Psoas muscle (tissue), 8 donors: ENCODE results near the gene JAM2. TPM values are rescaled to one million over a fixed set of nuclear protein-coding genes. Genes with fewer than 3 reads are reported as not detected.

Experiments
- ATAC-seq, 4 donors: fragments of 200-7000 bp; cut with Tn5 transposase; one replicate each; pipeline ENCODE4 v1.9.1; 2020; ENCODE audit warnings: moderate library complexity in 3 of 4, mild to moderate bottlenecking in 2 of 4
- DNase-seq, 2 donors: peaks; one replicate each; pipeline ENCODE4 v3.0.0-alpha.2; 2020
- H3K27ac ChIP-seq: fragments of 200-600 bp; one replicate; pipeline ENCODE4 v1.8.0; 2022
- H3K27me3 ChIP-seq, 3 donors: fragments of 200-600 bp in 1 of 3; one replicate each; pipeline versions ENCODE4 v1.6.1 to v1.8.0; 2013 to 2022; ENCODE audit warnings: low read length in 2 of 3, mild to moderate bottlenecking in 2 of 3, moderate library complexity in 1 of 3; ENCODE audit not compliant: insufficient read depth in 3 of 3
- H3K36me3 ChIP-seq, 2 donors: fragments of 200-600 bp in 1 of 2; one replicate each; pipeline versions ENCODE4 v1.6.1 to v1.8.0; 2013 to 2022; ENCODE audit warnings: low read depth in 1 of 2, mild to moderate bottlenecking in 1 of 2, moderate library complexity in 1 of 2; ENCODE audit not compliant: insufficient read depth in 1 of 2
- H3K4me1 ChIP-seq: fragments of 200-600 bp; one replicate; pipeline ENCODE4 v1.8.0; 2022
- H3K4me3 ChIP-seq: fragments of 200-600 bp; one replicate; pipeline ENCODE4 v1.8.0; 2022; ENCODE audit warnings: mild to moderate bottlenecking
- H3K9me3 ChIP-seq: fragments of 200-600 bp; one replicate; pipeline ENCODE4 v1.8.0; 2022
- WGBS, 3 donors: extraction: QIAGEN DNeasy Blood & Tissue Kit; methylation state at CpG; one replicate each; pipeline versions ENCODE4 v1.1.6 to v1.1.7; 2013; 5-methylcytosine and 5-hydroxymethylcytosine counted together
- intact Hi-C, 2 donors: fragments of 100-400 bp; cut with DNase I; formaldehyde crosslinking; loops; one replicate each; pipeline versions ENCODE4 v1.11.0 to v1.14.2; 2022
- polyA plus RNA-seq, 3 donors: library from polyadenylated mRNA; stranded (reverse); fragments of 200-250 nt; gene quantifications; one replicate each; pipeline ENCODE4 v1.2.3, GENCODE V29; 2013
- total RNA-seq, 4 donors: library from RNA; stranded (reverse); fragmentation: NEBNext Ultra II Directional in 2 of 4; extraction: Animal tissue kit (Norgen Biotek cat#: 25700) in 2 of 4; gene quantifications; one replicate each; pipeline versions ENCODE4 v1.2.1 to v1.2.4, GENCODE V29; 2021 to 2023
- TF ChIP-seq, protein P1 (sequence below): fragments of 200-600 bp; IDR thresholded peaks from one replicate; pipeline ENCODE4 v1.8.0; 2022; ENCODE audit warnings: antibody characterized with exemption
- donor health status: healthy with polysubstance abuse.
- donor health status: DM: no; HTN: no; CAD: no; lungs with moderate emphysema.
- donor health status: Bipolar disorder and iron deficiency.
- donor health status: healthy.
- donor health status: DM: yes; HTN: yes; CAD: no.
- donor health status: DM: no; HTN: no; CAD: no.
- donor health status: DM: no; HTN: no; CAD: no.
- donor health status: DM: yes; HTN: yes; CAD: no.

Gene JAM2
- total and polyA plus RNA-seq, 7 donors, result 3.6 to 17.1 (median 4.7) TPM

DNA sequence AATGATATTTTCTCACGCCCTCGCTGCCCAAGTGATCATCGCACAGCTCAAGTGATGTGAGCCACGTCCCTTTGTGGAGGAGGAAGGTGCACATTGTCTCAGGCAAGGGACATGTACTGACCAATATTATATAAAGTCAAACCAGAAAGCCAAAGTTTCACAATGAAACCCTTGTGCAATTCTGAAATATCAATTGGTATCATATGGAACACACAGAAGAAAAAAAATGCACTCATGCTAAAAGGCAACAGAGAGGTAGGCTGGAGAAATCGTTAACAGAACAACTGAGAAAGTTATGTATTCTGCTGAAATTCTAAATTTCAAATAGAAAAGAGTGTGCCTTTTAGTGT is 1.9 kb downstream of the JAM2 start:
- Histone ChIP-seq H3K36me3 (no peaks in the 10 kb centered on the region), H3K9me3 (no peaks in the 10 kb centered on the region), H3K4me1 (peaks cover 14% of the 10 kb centered on the region), H3K27ac (no peak overlapping the region), H3K4me3 (peak overlapping the region; percentile 71), H3K27me3 (peaks cover 0 to 20% (median 0%) of the 10 kb centered on the region in 3 donors)
- ATAC-seq (no peak), DNase-seq (no peak)
- intact Hi-C loops, result no loop called here
- WGBS, 3 donors, result 37 to 45% (median 38%) methylated on average over 5 of the region's 5 CpGs
- TF ChIP-seq, protein P1, sequence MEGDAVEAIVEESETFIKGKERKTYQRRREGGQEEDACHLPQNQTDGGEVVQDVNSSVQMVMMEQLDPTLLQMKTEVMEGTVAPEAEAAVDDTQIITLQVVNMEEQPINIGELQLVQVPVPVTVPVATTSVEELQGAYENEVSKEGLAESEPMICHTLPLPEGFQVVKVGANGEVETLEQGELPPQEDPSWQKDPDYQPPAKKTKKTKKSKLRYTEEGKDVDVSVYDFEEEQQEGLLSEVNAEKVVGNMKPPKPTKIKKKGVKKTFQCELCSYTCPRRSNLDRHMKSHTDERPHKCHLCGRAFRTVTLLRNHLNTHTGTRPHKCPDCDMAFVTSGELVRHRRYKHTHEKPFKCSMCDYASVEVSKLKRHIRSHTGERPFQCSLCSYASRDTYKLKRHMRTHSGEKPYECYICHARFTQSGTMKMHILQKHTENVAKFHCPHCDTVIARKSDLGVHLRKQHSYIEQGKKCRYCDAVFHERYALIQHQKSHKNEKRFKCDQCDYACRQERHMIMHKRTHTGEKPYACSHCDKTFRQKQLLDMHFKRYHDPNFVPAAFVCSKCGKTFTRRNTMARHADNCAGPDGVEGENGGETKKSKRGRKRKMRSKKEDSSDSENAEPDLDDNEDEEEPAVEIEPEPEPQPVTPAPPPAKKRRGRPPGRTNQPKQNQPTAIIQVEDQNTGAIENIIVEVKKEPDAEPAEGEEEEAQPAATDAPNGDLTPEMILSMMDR, result no peak

- Histone ChIP-seq H3K4me1 (peaks cover 14% of the 10 kb centered on the region), H3K36me3 (no peaks in the 10 kb centered on the region), H3K27me3 (peaks cover 0 to 11% (median 0%) of the 10 kb centered on the region in 3 donors), H3K9me3 (no peaks in the 10 kb centered on the region), H3K27ac (no peak overlapping the region), H3K4me3 (no peak overlapping the region)
- TF ChIP-seq, protein P1, result no peak
- DNase-seq (no peak), ATAC-seq (no peak)
- intact Hi-C loops, result no loop called here
- WGBS, 3 donors, result 87 to 93% (median 90%) methylated on average over 4 of the region's 4 CpGs
Observed at GRCh38 chr21:25643486-25643885, 4.4 kb downstream of the JAM2 start.

DNA sequence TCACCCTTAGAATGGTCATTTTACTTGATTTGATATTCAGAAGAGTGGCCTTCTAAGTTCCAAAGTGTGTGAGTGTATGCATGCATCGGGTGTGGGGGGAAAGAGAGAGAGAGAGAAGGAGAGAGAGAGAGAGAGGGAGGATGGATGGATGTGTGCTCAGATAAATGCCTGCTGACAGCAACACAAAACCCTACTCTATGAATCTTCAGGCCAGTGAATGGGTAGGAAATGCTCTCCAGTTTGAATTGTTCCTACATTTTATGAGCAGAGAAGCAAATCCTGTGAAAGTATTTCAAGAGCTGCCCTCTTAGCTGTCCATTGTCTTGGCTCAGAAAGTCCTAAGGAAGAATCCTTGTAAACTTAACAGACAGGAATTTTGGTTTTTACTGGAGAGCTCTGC is 7.4 kb downstream of the JAM2 start:
- Histone ChIP-seq H3K36me3 (no peaks in the 10 kb centered on the region), H3K27ac (no peak overlapping the region), H3K4me1 (no peaks in the 10 kb centered on the region), H3K9me3 (no peaks in the 10 kb centered on the region), H3K27me3 (no peaks in the 10 kb centered on the region), H3K4me3 (no peak overlapping the region)
- WGBS, 3 donors, result 64 to 82% (median 75%) methylated on average over 1 of the region's 1 CpG
- intact Hi-C loops, result no loop called here
- ATAC-seq (no peak), DNase-seq (no peak)
- TF ChIP-seq, protein P1, result no peak

DNA sequence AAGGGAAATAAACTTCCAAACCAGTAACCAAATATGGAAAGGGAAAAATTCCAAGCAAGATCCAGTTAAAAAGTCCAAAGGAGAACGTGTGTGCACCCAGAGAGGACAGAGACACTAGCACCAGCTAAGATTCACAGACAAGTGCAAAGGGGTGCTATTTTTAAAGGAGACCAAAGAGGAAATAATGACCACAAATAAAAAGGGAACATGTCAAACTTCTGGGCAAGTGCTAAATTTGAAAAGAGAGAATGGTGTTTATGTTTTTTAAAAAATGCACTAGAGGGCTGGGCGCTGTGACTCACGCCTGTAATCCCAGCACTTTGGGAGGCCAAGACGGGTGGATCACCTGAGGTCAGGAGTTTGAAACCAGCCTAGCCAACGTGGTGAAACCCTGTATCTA is 8.6 kb downstream of the JAM2 start:
- TF ChIP-seq, protein P1, result no peak
- intact Hi-C loops, result no loop called here
- no peaks in the 10 kb centered on the region for H3K9me3 ChIP-seq
- H3K36me3 ChIP-seq, result no peaks in the 10 kb centered on the region
- ATAC-seq, result no peak
- H3K4me1 ChIP-seq, result no peaks in the 10 kb centered on the region
- 69 to 78% (median 72%) methylated on average over 5 of the region's 5 CpGs for WGBS, 3 donors
- H3K27me3 ChIP-seq, result no peaks in the 10 kb centered on the region
- DNase-seq, result no peak
- H3K27ac ChIP-seq, result no peak overlapping the region
- no peak overlapping the region for H3K4me3 ChIP-seq

DNA sequence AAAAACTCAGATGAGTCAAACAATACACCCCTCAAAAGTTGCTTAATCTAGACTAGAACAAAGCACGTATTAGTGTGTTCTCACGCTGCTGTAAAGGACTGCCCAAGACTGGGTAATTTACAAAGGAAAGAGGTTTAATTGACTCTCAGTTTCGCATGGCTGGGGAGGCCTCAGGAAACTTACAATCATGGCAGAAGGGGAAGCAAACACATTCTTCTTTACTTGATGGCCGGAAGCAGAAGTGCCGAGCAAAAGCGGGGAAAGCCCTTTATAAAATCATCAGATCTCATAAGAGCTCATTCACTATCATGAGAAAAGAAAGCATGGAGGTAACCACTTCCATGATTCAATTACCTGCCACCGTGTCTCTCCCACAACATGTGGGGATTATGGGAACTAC is 10.1 kb downstream of the JAM2 start:
- intact Hi-C loops, result no loop called here
- no peaks in the 10 kb centered on the region for H3K36me3 ChIP-seq
- no peaks in the 10 kb centered on the region for H3K27me3 ChIP-seq
- H3K4me1 ChIP-seq, result no peaks in the 10 kb centered on the region
- ATAC-seq, result no peak
- DNase-seq, result no peak
- H3K9me3 ChIP-seq, result no peaks in the 10 kb centered on the region
- 80 to 90% (median 88%) methylated on average over 7 of the region's 7 CpGs for WGBS, 3 donors
- TF ChIP-seq, protein P1, result no peak
- H3K27ac ChIP-seq, result no peak overlapping the region
- no peak overlapping the region for H3K4me3 ChIP-seq
